OCI-LY3 (cell line): Measurements from ENCODE around the gene RAB6A.

Experiments used
- H2AFZ ChIP-seq: fragments of 200-600, 300-600 bp; shearing (Covaris generic); 2 replicates; pipeline ENCODE4 v1.6.0; 2014; ENCODE audit warnings: antibody characterized with exemption, low read depth, low read length
- H3K27ac ChIP-seq: fragments of 200-600, 300-600 bp; sonication (generic); 2 replicates; pipeline ENCODE4 v1.5.1; 2014; ENCODE audit warnings: mild to moderate bottlenecking, low read length, moderate library complexity, mixed read lengths
- H3K27me3 ChIP-seq: fragments of 200-600, 300-600 bp; sonication (generic); 2 replicates; pipeline ENCODE4 v1.6.1; 2014; ENCODE audit warnings: low read depth, low read length, mixed read lengths
- H3K36me3 ChIP-seq: fragments of 200-600, 300-600 bp; sonication (generic); replicated peaks from 2 replicates; pipeline ENCODE3; 2014; ENCODE audit warnings: low read depth, low read length, mixed read lengths
- H3K4me1 ChIP-seq: fragments of 300-600, 200-600 bp; sonication (generic); 2 replicates; pipeline ENCODE4 v1.6.1; 2014; ENCODE audit warnings: low read length, mixed read lengths
- H3K4me2 ChIP-seq: fragments of 200-600, 300-600 bp; sonication (generic); 2 replicates; pipeline ENCODE4 v1.6.1; 2014; ENCODE audit warnings: low read length, mixed read lengths
- H3K4me3 ChIP-seq: fragments of 300-600, 200-600 bp; sonication (generic); 2 replicates; pipeline ENCODE4 v1.5.1; 2014; ENCODE audit warnings: antibody characterized with exemption, mild to moderate bottlenecking, low read length, moderate library complexity
- H3K79me2 ChIP-seq: fragments of 300-600, 200-600 bp; shearing (Covaris generic); 2 replicates; pipeline ENCODE4 v1.6.1; 2014; ENCODE audit warnings: mild to moderate bottlenecking, low read length, mixed read lengths
- H3K9ac ChIP-seq: fragments of 300-600, 200-600 bp; shearing (Covaris generic); 2 replicates; pipeline ENCODE4 v1.6.0; 2014; ENCODE audit warnings: mild to moderate bottlenecking, low read length, moderate library complexity
- H3K9me3 ChIP-seq: fragments of 200-600, 300-600 bp; shearing (Covaris generic); 2 replicates; pipeline ENCODE4 v1.6.1; 2014; ENCODE audit warnings: low read length, mixed read lengths; ENCODE audit not compliant: insufficient read depth
- H4K20me1 ChIP-seq: fragments of 200-600, 300-600 bp; sonication (generic); 2 replicates; pipeline ENCODE4 v1.6.1; 2016; ENCODE audit warnings: low read length, mixed read lengths; ENCODE audit not compliant: insufficient read depth
- EZH2phosphoT487 ChIP-seq: fragments of 200-600 bp; shearing (Covaris generic); IDR thresholded peaks from 2 replicates; pipeline ENCODE4 v1.6.1; 2018; ENCODE audit warnings: antibody characterized with exemption, mixed run types, low read depth
- TF ChIP-seq, protein P1 (sequence below): fragments of 200-600, 300-600 bp; sonication (generic); IDR thresholded peaks from 2 replicates; pipeline ENCODE4 v1.5.1; 2014; ENCODE audit warnings: antibody characterized with exemption, low read length, low read depth

RAB6A gene

GRCh38 chr11:73660497-73661034 lies 100.3 kb downstream of the RAB6A start:
- no peaks in the 10 kb centered on the region for H3K36me3 ChIP-seq
- peak overlapping the region; percentile 78 for H3K4me3 ChIP-seq
- H3K9ac ChIP-seq, result no peak overlapping the region; the same call in 1 of the 2 replicates
- H3K4me1 ChIP-seq, result peaks cover 6% of the 10 kb centered on the region; the same call in 1 of the 2 replicates
- no peaks in the 10 kb centered on the region for H3K79me2 ChIP-seq
- no peak overlapping the region for H2AFZ ChIP-seq
- no peaks in the 10 kb centered on the region for H3K27me3 ChIP-seq
- H3K27ac ChIP-seq, result no peak overlapping the region
- no peaks in the 10 kb centered on the region for H4K20me1 ChIP-seq
- H3K4me2 ChIP-seq, result peak overlapping the region; percentile 93
- TF ChIP-seq, protein P1, sequence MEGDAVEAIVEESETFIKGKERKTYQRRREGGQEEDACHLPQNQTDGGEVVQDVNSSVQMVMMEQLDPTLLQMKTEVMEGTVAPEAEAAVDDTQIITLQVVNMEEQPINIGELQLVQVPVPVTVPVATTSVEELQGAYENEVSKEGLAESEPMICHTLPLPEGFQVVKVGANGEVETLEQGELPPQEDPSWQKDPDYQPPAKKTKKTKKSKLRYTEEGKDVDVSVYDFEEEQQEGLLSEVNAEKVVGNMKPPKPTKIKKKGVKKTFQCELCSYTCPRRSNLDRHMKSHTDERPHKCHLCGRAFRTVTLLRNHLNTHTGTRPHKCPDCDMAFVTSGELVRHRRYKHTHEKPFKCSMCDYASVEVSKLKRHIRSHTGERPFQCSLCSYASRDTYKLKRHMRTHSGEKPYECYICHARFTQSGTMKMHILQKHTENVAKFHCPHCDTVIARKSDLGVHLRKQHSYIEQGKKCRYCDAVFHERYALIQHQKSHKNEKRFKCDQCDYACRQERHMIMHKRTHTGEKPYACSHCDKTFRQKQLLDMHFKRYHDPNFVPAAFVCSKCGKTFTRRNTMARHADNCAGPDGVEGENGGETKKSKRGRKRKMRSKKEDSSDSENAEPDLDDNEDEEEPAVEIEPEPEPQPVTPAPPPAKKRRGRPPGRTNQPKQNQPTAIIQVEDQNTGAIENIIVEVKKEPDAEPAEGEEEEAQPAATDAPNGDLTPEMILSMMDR, result no peak
- TF ChIP-seq EZH2phosphoT487, result no peak
- no peaks in the 10 kb centered on the region for H3K9me3 ChIP-seq

GRCh38 chr11:73659961-73660360 lies 100.9 kb downstream of the RAB6A start:
- Histone ChIP-seq H2AFZ (no peak overlapping the region), H3K27me3 (no peaks in the 10 kb centered on the region), H3K79me2 (no peaks in the 10 kb centered on the region), H4K20me1 (no peaks in the 10 kb centered on the region), H3K4me3 (no peak overlapping the region), H3K4me1 (peaks cover 6% of the 10 kb centered on the region; the same call in 1 of the 2 replicates), H3K36me3 (no peaks in the 10 kb centered on the region), H3K4me2 (no peak overlapping the region), H3K9me3 (no peaks in the 10 kb centered on the region), H3K27ac (no peak overlapping the region), H3K9ac (no peak overlapping the region)
- TF ChIP-seq EZH2phosphoT487, result no peak
- TF ChIP-seq, protein P1, result no peak

GRCh38 chr11:73656985-73657384 lies 103.9 kb downstream of the RAB6A start:
- Histone ChIP-seq H3K79me2 (no peaks in the 10 kb centered on the region), H3K9ac (no peak overlapping the region), H4K20me1 (no peaks in the 10 kb centered on the region), H3K27ac (no peak overlapping the region), H3K4me2 (no peak overlapping the region), H3K9me3 (no peaks in the 10 kb centered on the region), H3K27me3 (no peaks in the 10 kb centered on the region), H3K4me3 (no peak overlapping the region), H2AFZ (no peak overlapping the region), H3K36me3 (no peaks in the 10 kb centered on the region), H3K4me1 (peaks cover 6% of the 10 kb centered on the region; the same call in 1 of the 2 replicates)
- TF ChIP-seq, protein P1, result no peak
- TF ChIP-seq EZH2phosphoT487, result no peak

DNA sequence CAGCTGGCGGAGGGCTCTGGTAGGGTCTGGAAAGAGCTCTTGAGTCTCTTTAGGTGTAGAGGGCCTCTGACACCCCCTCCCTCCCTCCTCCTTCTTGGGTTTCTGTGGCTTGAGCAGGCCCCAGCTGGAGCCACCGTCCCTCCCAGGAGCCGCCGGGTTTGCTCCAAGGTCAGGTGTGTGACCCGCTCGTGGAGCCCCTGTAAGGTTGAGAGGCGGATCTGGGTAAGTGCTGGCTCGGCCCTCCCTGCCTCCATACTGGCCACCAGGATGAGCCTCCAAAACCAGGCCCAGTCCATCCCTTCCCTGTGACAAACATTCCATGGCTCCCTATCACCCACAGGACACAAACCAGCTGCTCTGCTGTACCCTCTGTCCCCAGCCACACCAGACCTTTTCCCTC lies 105.2 kb downstream of the RAB6A start:
- TF ChIP-seq, protein P1, result no peak
- TF ChIP-seq EZH2phosphoT487, result no peak
- H3K9me3 ChIP-seq, result no peaks in the 10 kb centered on the region
- no peak overlapping the region for H3K9ac ChIP-seq
- no peak overlapping the region for H3K27ac ChIP-seq
- H3K36me3 ChIP-seq, result no peaks in the 10 kb centered on the region
- H3K27me3 ChIP-seq, result no peaks in the 10 kb centered on the region
- H2AFZ ChIP-seq, result no peak overlapping the region
- H3K4me1 ChIP-seq, result no peaks in the 10 kb centered on the region; the same call in 1 of the 2 replicates
- H3K4me3 ChIP-seq, result no peak overlapping the region
- H3K4me2 ChIP-seq, result no peak overlapping the region
- no peaks in the 10 kb centered on the region for H3K79me2 ChIP-seq
- H4K20me1 ChIP-seq, result no peaks in the 10 kb centered on the region
